ENCODE data around the gene PAXIP1. TPM values are rescaled to one million over a fixed set of nuclear protein-coding genes. Genes with fewer than 3 reads are reported as not detected.
"Not testable (repeated sequence)": the region's sequence is repeated elsewhere in the genome, so short reads cannot be mapped to it uniquely, and the experiment has no call there.

PAXIP1 gene
- total RNA-seq, 2 experiments from 2014 or later, result 30.4 to 32.7 TPM

DNA sequence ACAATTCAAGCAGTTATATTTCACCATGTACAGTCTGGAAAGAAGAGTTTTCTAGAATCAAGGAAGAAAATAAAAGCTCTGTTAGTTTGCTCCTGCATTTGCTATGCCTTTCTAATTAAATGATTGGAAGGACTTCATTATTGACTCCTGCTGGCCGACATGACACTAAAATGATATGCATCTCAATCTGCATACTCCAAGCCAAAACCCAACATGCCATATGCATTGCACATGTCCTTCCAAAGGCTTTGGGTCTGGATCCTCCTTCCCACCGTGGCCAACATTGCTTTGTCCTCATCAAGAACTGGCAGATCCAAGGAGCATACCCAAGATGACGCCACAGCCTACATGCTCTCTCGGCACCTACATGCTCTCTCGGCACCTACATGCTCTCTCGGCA lies 46.5 kb downstream of the PAXIP1 start:
- H3K4me3 Mint-ChIP-seq, result no peak overlapping the region
- POLR2A ChIA-PET, result no interaction called here
- H3K9me3 Mint-ChIP-seq, result no peaks in the 10 kb centered on the region
- no peaks in the 10 kb centered on the region for H3K27me3 Mint-ChIP-seq
- H3K36me3 Mint-ChIP-seq (ENCODE audit: low read depth), result peaks cover 53% of the 10 kb centered on the region
- DNase-seq, result no peak
- CTCF ChIA-PET, result interaction anchor here (0.8 kb wide), 1 partner anchor 13 kb away, joined by 3 read pairs; no protein-coding TSS in a partner anchor
- H3K4me1 Mint-ChIP-seq, result no peaks in the 10 kb centered on the region
- H3K27ac Mint-ChIP-seq, result no peak overlapping the region

- CTCF ChIA-PET, result interaction anchor here (0.8 to 1.3 kb wide), 3 partner anchors 8 to 25 kb away, joined by 3 to 5 read pairs (median 3); no protein-coding TSS in a partner anchor
- POLR2A ChIA-PET, result no interaction called here
- Mint-ChIP-seq H3K36me3 (ENCODE audit: low read depth) (peaks cover 48% of the 10 kb centered on the region), H3K4me1 (no peaks in the 10 kb centered on the region), H3K9me3 (no peaks in the 10 kb centered on the region), H3K27me3 (no peaks in the 10 kb centered on the region), H3K4me3 (no peak overlapping the region), H3K27ac (no peak overlapping the region)
- DNase-seq, result peak; percentile 65
These were observed 49.8 kb downstream of the PAXIP1 start for GRCh38 chr7:154953006-154953684.

GRCh38 chr7:154950960-154951359 lies 52.0 kb downstream of the PAXIP1 start:
- H3K27ac Mint-ChIP-seq, result no peak overlapping the region
- ChIA-PET POLR2A (no interaction called here), CTCF (interaction anchor here (1.1 kb wide), 1 partner anchor 9 kb away, joined by 3 read pairs; no protein-coding TSS in a partner anchor)
- no peak for DNase-seq
- H3K9me3 Mint-ChIP-seq, result no peaks in the 10 kb centered on the region
- no peaks in the 10 kb centered on the region for H3K27me3 Mint-ChIP-seq
- H3K4me3 Mint-ChIP-seq, result no peak overlapping the region
- H3K36me3 Mint-ChIP-seq (ENCODE audit: low read depth), result peaks cover 47% of the 10 kb centered on the region
- H3K4me1 Mint-ChIP-seq, result no peaks in the 10 kb centered on the region

DNA sequence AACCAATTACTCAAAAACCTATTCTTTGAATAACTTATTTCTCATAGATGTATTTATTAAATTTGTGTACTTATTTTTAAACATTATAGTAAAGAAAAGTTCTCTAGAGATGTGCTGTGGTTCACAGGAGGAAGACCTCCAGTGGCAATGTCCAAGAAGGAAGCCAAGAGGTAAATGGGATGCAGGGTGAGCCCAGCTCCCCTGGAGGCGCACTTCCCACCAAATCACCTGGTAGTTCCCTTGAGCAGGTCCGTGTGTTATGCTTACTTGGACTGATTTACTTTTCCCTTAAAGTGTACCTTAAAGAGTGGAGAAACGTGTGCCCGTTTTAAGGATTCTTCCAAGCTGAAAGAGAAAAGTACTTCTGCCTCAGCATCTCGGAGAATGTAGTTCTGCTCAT lies 55.3 kb downstream of the PAXIP1 start:
- ChIA-PET POLR2A (no interaction called here), CTCF (no interaction called here)
- no peak for DNase-seq
- no peaks in the 10 kb centered on the region for H3K27me3 Mint-ChIP-seq
- H3K27ac Mint-ChIP-seq, result no peak overlapping the region
- no peaks in the 10 kb centered on the region for H3K9me3 Mint-ChIP-seq
- H3K4me3 Mint-ChIP-seq, result no peak overlapping the region
- no peaks in the 10 kb centered on the region for H3K4me1 Mint-ChIP-seq
- H3K36me3 Mint-ChIP-seq (ENCODE audit: low read depth), result peaks cover 47% of the 10 kb centered on the region

DNA sequence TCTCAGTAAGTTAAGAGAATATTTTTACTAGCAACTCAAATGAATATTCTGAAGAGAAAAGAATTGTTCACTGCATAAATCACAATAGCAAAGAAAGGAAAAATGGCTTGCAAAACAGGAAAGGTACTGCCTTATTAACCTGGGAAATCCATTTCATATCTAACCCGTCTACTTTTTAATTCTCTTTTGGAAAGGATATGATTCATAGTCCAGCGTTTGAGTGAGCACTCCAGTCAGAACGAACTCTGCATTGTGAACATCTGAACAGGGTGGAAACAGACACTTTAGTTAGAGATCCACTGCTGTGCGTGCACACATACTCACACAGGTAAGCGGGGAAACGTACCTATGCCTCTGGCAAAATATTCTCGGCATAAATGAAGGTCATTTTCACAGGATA lies 56.8 kb downstream of the PAXIP1 start:
- DNase-seq, result no peak
- Mint-ChIP-seq H3K27ac (no peak overlapping the region), H3K4me1 (no peaks in the 10 kb centered on the region), H3K9me3 (no peaks in the 10 kb centered on the region), H3K27me3 (no peaks in the 10 kb centered on the region), H3K4me3 (no peak overlapping the region), H3K36me3 (ENCODE audit: low read depth) (peaks cover 42% of the 10 kb centered on the region)
- POLR2A ChIA-PET, result no interaction called here
- CTCF ChIA-PET, result no interaction called here

- Mint-ChIP-seq H3K36me3 (ENCODE audit: low read depth) (peaks cover 36% of the 10 kb centered on the region), H3K4me3 (no peak overlapping the region), H3K27me3 (no peaks in the 10 kb centered on the region), H3K9me3 (no peaks in the 10 kb centered on the region), H3K4me1 (no peaks in the 10 kb centered on the region), H3K27ac (no peak overlapping the region)
- DNase-seq, result no peak
- ChIA-PET POLR2A (no interaction called here), CTCF (interaction anchor here (1.0 to 1.4 kb wide), 2 partner anchors 30 to 34 kb away, joined by 3 to 4 read pairs; no protein-coding TSS in a partner anchor)
These were observed 59.0 kb downstream of the PAXIP1 start for GRCh38 chr7:154943906-154944305.

DNA sequence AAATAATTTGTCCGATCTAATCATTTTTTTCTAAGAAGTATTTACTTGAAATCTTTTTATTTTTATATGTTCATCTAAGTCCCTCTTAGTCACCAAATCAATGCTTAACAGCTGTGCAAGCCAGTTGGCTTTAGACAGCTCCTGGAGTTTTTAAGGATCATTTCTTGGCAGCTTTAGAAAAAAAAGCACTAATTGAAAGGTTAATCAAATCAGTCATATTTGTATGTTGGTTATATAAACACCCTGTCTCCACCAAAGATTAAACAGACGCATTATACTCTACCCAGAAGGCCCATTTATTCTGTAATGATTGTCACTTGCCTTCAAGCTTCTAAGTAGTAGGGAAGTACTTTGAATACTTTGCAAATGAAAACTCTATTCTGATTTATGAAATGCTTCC lies 60.2 kb downstream of the PAXIP1 start:
- POLR2A ChIA-PET, result interaction anchor here (1.3 kb wide), 1 partner anchor 65 kb away, joined by 3 read pairs; no protein-coding TSS in a partner anchor

DNA sequence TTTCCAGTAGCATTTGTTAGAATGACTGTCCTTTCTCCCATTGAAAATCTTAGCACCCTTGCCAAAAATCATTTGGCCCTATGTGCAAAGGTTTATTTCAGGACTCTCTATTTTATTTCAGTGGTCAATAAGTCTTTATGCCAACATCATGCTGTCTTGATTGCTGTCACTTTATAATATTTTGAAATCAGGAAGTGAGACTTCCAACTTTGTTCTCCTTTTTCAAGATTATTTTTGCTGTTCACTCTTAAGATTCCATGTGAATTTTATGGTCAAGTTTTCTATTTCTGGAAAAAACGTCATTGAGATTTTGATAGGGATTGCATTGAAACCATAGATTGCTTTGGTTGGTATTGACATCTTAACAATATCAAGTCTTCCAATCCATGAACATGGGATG lies 65.1 kb downstream of the PAXIP1 start:
- DNase-seq, result no peak
- peaks cover 31% of the 10 kb centered on the region for H3K36me3 Mint-ChIP-seq (ENCODE audit: low read depth)
- no peaks in the 10 kb centered on the region for H3K4me1 Mint-ChIP-seq
- no peak overlapping the region for H3K4me3 Mint-ChIP-seq
- ChIA-PET CTCF (no interaction called here), POLR2A (no interaction called here)
- H3K9me3 Mint-ChIP-seq, result peaks cover 31% of the 10 kb centered on the region
- H3K27ac Mint-ChIP-seq, result no peak overlapping the region
- H3K27me3 Mint-ChIP-seq, result no peaks in the 10 kb centered on the region

More for the DNA sequence above, 60.2 kb downstream of the PAXIP1 start:
- Mint-ChIP-seq H3K4me1 (no peaks in the 10 kb centered on the region), H3K4me3 (no peak overlapping the region), H3K36me3 (ENCODE audit: low read depth) (peaks cover 32% of the 10 kb centered on the region), H3K27me3 (no peaks in the 10 kb centered on the region), H3K9me3 (peaks cover 3% of the 10 kb centered on the region), H3K27ac (no peak overlapping the region)
- CTCF ChIA-PET, result interaction anchor here (2.1 kb wide), 1 partner anchor 15 kb away, joined by 8 read pairs; no protein-coding TSS in a partner anchor
- DNase-seq, result no peak

GRCh38 chr7:154934353-154934952 lies 68.5 kb downstream of the PAXIP1 start:
- DNase-seq, CTCF ChIA-PET, POLR2A ChIA-PET, H3K4me3 Mint-ChIP-seq, H3K27me3 Mint-ChIP-seq, H3K4me1 Mint-ChIP-seq, H3K27ac Mint-ChIP-seq: not testable (repeated sequence)
- peaks cover 25% of the 10 kb centered on the region for H3K36me3 Mint-ChIP-seq (ENCODE audit: low read depth)
- peaks cover 31% of the 10 kb centered on the region for H3K9me3 Mint-ChIP-seq

DNA sequence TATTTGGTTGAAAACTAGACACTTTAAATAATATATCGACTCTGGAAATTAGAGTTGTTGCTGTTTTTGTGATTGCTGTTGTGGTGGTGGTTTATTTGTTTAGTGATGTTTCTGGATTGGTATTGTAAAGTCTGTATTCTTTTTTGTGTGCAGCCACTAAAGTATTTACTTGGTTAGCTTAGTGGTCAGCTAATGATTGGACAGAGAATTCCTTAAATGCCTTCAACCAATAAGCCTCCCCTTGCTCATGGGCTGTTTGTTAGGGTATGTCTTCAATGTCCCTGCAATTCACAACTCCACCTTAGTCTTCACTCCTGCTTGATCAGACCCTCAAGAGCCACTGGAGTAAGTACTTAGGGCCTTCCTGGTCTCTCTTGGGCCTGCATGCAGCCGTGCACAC lies 71.0 kb downstream of the PAXIP1 start:
- Mint-ChIP-seq H3K4me1 (peaks cover 22% of the 10 kb centered on the region), H3K36me3 (ENCODE audit: low read depth) (peaks cover 23% of the 10 kb centered on the region), H3K27ac (no peak overlapping the region), H3K4me3 (no peak overlapping the region), H3K27me3 (no peaks in the 10 kb centered on the region), H3K9me3 (peaks cover 28% of the 10 kb centered on the region)
- POLR2A ChIA-PET, result no interaction called here
- CTCF ChIA-PET, result interaction anchor here (0.7 to 1.5 kb wide), 3 partner anchors 17 to 1724 kb away, joined by 3 to 4 read pairs (median 3); no protein-coding TSS in a partner anchor
- DNase-seq, result no peak

DNA sequence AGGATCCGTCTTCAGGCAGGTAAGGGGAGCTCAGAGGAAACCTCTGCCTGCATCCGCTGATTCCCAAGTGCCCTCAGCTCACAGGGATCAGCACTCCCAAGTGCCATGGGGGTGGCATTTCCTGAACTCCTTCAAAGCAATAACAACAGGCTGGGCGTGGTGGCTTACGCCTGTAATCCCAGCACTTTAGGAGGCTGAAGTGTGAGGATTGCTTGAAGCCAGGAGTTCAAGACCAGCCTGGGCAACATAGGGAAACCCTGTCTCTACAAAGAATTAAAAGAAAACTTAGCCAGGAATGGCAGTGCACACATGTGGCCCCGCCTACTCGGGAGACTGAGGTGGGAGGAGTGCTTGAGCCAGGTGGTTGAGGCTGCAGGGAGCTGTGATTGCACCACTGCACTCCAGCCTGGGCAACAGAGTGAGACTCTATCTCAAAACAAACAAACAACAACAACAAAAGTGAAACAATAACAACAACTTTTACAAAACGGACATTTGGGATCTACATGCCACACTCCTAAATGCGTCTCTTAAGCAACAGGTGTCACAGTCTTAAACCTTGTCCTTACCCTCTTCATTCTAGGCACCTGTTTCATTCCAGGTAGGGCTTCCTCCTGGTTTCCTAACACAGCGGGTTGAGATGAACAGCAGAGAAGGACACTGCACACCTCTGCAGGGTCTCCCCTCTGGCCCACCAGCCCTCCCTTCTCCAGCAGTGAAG lies 73.8 kb downstream of the PAXIP1 start:
- H3K9me3 Mint-ChIP-seq, result peaks cover 10% of the 10 kb centered on the region
- no peak for DNase-seq
- peak overlapping the region; percentile 96 for H3K27ac Mint-ChIP-seq
- peaks cover 12% of the 10 kb centered on the region for H3K36me3 Mint-ChIP-seq (ENCODE audit: low read depth)
- ChIA-PET POLR2A (no interaction called here), CTCF (interaction anchor here (1.2 to 2.5 kb wide), 4 partner anchors 15 to 818 kb away, joined by 3 to 15 read pairs (median 6); no protein-coding TSS in a partner anchor)
- peaks cover 3% of the 10 kb centered on the region for H3K27me3 Mint-ChIP-seq
- H3K4me1 Mint-ChIP-seq, result peaks cover 22% of the 10 kb centered on the region
- peak overlapping the region; percentile 84 for H3K4me3 Mint-ChIP-seq

DNA sequence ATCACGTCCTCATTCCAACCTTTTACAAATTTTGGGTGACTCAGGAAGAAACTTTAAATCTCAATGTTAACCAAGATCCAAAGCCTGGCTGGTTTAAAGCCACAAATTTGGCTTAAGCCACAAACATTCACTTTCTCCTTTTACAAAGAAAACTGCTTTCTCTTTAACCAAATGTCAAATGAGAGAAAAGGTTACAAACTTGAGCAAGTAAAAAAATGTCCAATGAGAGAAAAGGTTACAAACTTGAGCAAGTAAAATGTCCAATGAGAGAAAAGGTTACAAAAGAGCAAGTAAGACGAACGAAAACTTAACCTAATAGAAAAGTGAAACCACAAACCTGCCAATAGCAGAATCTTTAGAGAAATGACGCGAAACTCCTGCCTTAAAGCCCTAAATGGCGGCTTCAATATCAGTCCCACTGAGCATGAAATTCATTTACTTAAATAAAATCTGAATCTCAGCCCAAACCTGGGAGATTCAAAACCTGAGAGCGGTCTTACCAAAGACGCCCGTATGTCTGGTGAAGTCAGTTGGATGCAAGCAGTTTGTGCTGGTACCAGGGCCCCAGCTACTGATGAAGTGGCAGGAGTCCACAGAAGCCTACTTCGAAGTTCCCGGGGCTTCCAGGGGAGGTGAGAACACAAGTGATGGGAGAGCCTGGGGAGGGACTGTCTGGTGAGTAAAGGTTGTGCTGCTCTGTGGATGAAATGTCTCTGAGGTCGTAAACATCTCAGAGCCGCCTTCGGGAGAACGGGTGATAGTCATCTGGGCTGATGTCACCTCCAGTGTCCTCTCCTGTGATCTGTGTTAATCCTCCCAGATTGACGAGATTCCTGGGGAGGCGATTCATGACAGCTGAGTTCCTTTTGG lies 74.6 kb downstream of the PAXIP1 start:
- H3K36me3 Mint-ChIP-seq (ENCODE audit: low read depth), result peaks cover 6% of the 10 kb centered on the region
- POLR2A ChIA-PET, result no interaction called here
- CTCF ChIA-PET, result interaction anchor here (0.7 to 2.5 kb wide), 17 partner anchors 11 to 839 kb away, joined by 3 to 16 read pairs (median 4); no protein-coding TSS in a partner anchor
- peak overlapping the region; percentile 84 for H3K4me3 Mint-ChIP-seq
- H3K9me3 Mint-ChIP-seq, result peaks cover 3% of the 10 kb centered on the region
- peak overlapping the region; percentile 96 for H3K27ac Mint-ChIP-seq
- H3K4me1 Mint-ChIP-seq, result peaks cover 22% of the 10 kb centered on the region
- DNase-seq, result peak; percentile 61
- peaks cover 3% of the 10 kb centered on the region for H3K27me3 Mint-ChIP-seq
